Liver (tissue), 9 donors: ENCODE results near the gene GALNT14. TPM values are rescaled to one million over a fixed set of nuclear protein-coding genes. Genes with fewer than 3 reads are reported as not detected.

ENCODE experiments used
- DNase-seq: peaks from one replicate; pipeline ENCODE4 v3.0.0-alpha.2; 2017; ENCODE audit warnings: low spot score
- H3K27ac ChIP-seq, 2 donors: one replicate each; pipeline ENCODE4 v1.7.0; 2013; ENCODE audit warnings: inconsistent platforms in 2 of 2, low read length in 2 of 2, control low read depth in 1 of 2, low read depth in 1 of 2, mild to moderate bottlenecking in 1 of 2
- H3K27me3 ChIP-seq, 4 donors: one replicate each; pipeline versions ENCODE4 v1.6.1 to v1.7.0; 2013; ENCODE audit warnings: low read length in 3 of 4, inconsistent platforms in 1 of 4, mild to moderate bottlenecking in 1 of 4, moderate library complexity in 1 of 4; ENCODE audit not compliant: control insufficient read depth in 4 of 4, insufficient read depth in 4 of 4
- H3K36me3 ChIP-seq, 4 donors: one replicate each; pipeline versions ENCODE4 v1.6.1 to v1.7.0; 2013; ENCODE audit warnings: low read length in 3 of 4, mild to moderate bottlenecking in 3 of 4, low read depth in 1 of 4, moderate library complexity in 1 of 4; ENCODE audit not compliant: control insufficient read depth in 4 of 4, insufficient read depth in 3 of 4
- H3K4me1 ChIP-seq, 4 donors: one replicate each; pipeline versions ENCODE4 v1.6.1 to v1.7.0; 2013; ENCODE audit warnings: low read length in 3 of 4, mild to moderate bottlenecking in 3 of 4, moderate library complexity in 1 of 4; ENCODE audit not compliant: control insufficient read depth in 4 of 4, insufficient read depth in 4 of 4
- H3K4me3 ChIP-seq, 3 donors: one replicate each; pipeline versions ENCODE4 v1.6.1 to v1.7.0; 2013; ENCODE audit warnings: low read length in 3 of 3, control low read depth in 1 of 3, low read depth in 1 of 3, mild to moderate bottlenecking in 1 of 3
- H3K9ac ChIP-seq, 2 donors: one replicate each; pipeline ENCODE4 v1.7.0; 2013; ENCODE audit warnings: low read length in 2 of 2, mild to moderate bottlenecking in 2 of 2, moderate library complexity in 2 of 2, control low read depth in 1 of 2, low read depth in 1 of 2
- H3K9me3 ChIP-seq, 4 donors: one replicate each; pipeline versions ENCODE4 v1.6.1 to v1.7.0; 2013; ENCODE audit warnings: low read length in 3 of 4; ENCODE audit not compliant: control insufficient read depth in 4 of 4
- EGR1 ChIP-seq, 2 donors: IDR thresholded peaks; 2 replicates each; pipeline ENCODE4 v1.6.1; 2016 to 2018; ENCODE audit warnings: antibody characterized with exemption in 2 of 2, low read depth in 2 of 2
- FOXA1 ChIP-seq: IDR thresholded peaks from 2 replicates; pipeline ENCODE4 v1.6.1; 2016; ENCODE audit warnings: antibody characterized with exemption
- GABPA ChIP-seq, 2 donors: IDR thresholded peaks in 1 of 2; conservative IDR thresholded peaks in 1 of 2; 2 replicates each; pipeline ENCODE4 v1.6.1; 2016; ENCODE audit warnings: antibody characterized with exemption in 2 of 2, mild to moderate bottlenecking in 1 of 2, moderate library complexity in 1 of 2
- HNF4A ChIP-seq, 2 donors: conservative IDR thresholded peaks; 2 replicates each; pipeline ENCODE4 v1.6.1; 2016; ENCODE audit warnings: antibody characterized with exemption in 2 of 2, mild to moderate bottlenecking in 2 of 2
- HNF4G ChIP-seq: IDR thresholded peaks from 2 replicates; pipeline ENCODE4 v1.6.1; 2016; ENCODE audit warnings: antibody characterized with exemption
- JUND ChIP-seq, 2 donors: IDR thresholded peaks; 2 replicates each; pipeline ENCODE4 v1.6.1; 2016; ENCODE audit warnings: antibody characterized with exemption in 2 of 2
- NR2F2 ChIP-seq: IDR thresholded peaks from 2 replicates; pipeline ENCODE4 v1.6.1; 2016; ENCODE audit warnings: antibody characterized with exemption
- RXRA ChIP-seq, 2 donors: IDR thresholded peaks; 2 replicates each; pipeline ENCODE4 v1.6.1; 2017 to 2018; ENCODE audit warnings: antibody characterized with exemption in 2 of 2, mild to moderate bottlenecking in 1 of 2
- SP1 ChIP-seq: IDR thresholded peaks from 2 replicates; pipeline ENCODE4 v1.6.1; 2018; ENCODE audit warnings: antibody characterized with exemption, mild to moderate bottlenecking
- TAF1 ChIP-seq: conservative IDR thresholded peaks from 2 replicates; pipeline ENCODE4 v1.6.1; 2016; ENCODE audit warnings: antibody characterized with exemption, mild to moderate bottlenecking
- YY1 ChIP-seq: IDR thresholded peaks from 2 replicates; pipeline ENCODE4 v1.6.1; 2016; ENCODE audit warnings: antibody characterized with exemption, mild to moderate bottlenecking
- WGBS: extraction: QIAGEN DNeasy Blood & Tissue Kit; methylation state at CpG from one replicate; pipeline ENCODE4 v1.1.7; 2013; 5-methylcytosine and 5-hydroxymethylcytosine counted together
- polyA plus RNA-seq, 2 donors: library from polyadenylated mRNA; stranded (reverse) in 1 of 2; unstranded in 1 of 2; fragments of 200-250 nt in 1 of 2; fragments of >200 nt in 1 of 2; fragmentation: Nextera tagmentation in 1 of 2; extraction: Ambion mirVana in 1 of 2; gene quantifications; one replicate each; pipeline versions ENCODE4 v1.2.1 to v1.2.3, GENCODE V29; 2013 to 2015
- total RNA-seq, 2 donors: library from RNA; depleted of rRNA; stranded (reverse); fragments of >200 nt; gene quantifications; one replicate each; pipeline ENCODE4 v1.2.3, GENCODE V29; 2014
- TF ChIP-seq, protein P1 (sequence below): IDR thresholded peaks from 2 replicates; pipeline ENCODE4 v1.6.1; 2016; ENCODE audit warnings: antibody characterized with exemption
- TF ChIP-seq, protein P2 (sequence below): IDR thresholded peaks from 2 replicates; pipeline ENCODE4 v1.6.1; 2016; ENCODE audit warnings: antibody characterized with exemption, mild to moderate bottlenecking
- TF ChIP-seq, protein P3 (sequence below): fragments of 150-350 bp; IDR thresholded peaks from 2 replicates; pipeline ENCODE4 v1.5.1; 2017; ENCODE audit warnings: improper control_type of control experiment, low read depth, low read length; ENCODE audit not compliant: missing input control
- TF ChIP-seq, protein P4 (sequence below): IDR thresholded peaks from 2 replicates; pipeline ENCODE4 v1.6.1; 2016; ENCODE audit warnings: antibody characterized with exemption
- TF ChIP-seq, protein P5 (sequence below): IDR thresholded peaks from 2 replicates; pipeline ENCODE4 v1.6.1; 2016; ENCODE audit warnings: antibody characterized with exemption
- donor health status: healthy.
- donor health status: healthy.
- donor health status: healthy.
- donor health status: healthy.
- donor health status: healthy.

GALNT14 gene
- total and polyA plus RNA-seq, 4 donors, result 0.86 to 2.0 (median 1.5) TPM

DNA sequence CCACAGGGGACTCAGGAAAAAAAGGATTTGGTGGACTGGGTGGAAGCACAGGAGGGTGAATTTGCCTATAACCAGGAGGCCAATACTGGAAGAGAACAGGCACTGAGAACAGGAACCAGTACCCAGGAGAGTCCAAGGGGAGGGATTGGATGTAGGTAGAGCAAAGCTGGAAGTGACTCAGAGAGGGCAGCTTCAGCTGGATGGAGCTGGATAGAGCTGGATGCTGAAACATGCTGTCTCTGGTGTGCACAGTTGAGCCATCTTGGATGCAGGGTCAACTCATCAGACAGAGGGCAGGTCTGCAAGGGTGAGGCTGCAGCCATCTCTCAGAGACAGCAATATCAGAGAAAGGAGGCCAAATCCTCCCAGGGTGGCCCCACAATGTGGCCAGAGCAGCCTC, 134.0 kb downstream of the GALNT14 start:
- Histone ChIP-seq H3K4me3 (no peak overlapping the region), H3K27ac (no peak overlapping the region), H3K4me1 (peaks cover 0 to 2% (median 0%) of the 10 kb centered on the region in 4 donors), H3K9me3 (no peaks in the 10 kb centered on the region), H3K36me3 (no peaks in the 10 kb centered on the region), H3K27me3 (peaks cover 0 to 3% (median 0%) of the 10 kb centered on the region in 4 donors), H3K9ac (no peak overlapping the region)
- TF ChIP-seq EGR1 (IDR thresholded peaks at IDR 0.05; ENCODE audit: low read depth in 2 of 2), result no peak
- TF ChIP-seq HNF4A (conservative IDR thresholded peaks at IDR 0.05), result no peak
- TF ChIP-seq, protein P1, sequence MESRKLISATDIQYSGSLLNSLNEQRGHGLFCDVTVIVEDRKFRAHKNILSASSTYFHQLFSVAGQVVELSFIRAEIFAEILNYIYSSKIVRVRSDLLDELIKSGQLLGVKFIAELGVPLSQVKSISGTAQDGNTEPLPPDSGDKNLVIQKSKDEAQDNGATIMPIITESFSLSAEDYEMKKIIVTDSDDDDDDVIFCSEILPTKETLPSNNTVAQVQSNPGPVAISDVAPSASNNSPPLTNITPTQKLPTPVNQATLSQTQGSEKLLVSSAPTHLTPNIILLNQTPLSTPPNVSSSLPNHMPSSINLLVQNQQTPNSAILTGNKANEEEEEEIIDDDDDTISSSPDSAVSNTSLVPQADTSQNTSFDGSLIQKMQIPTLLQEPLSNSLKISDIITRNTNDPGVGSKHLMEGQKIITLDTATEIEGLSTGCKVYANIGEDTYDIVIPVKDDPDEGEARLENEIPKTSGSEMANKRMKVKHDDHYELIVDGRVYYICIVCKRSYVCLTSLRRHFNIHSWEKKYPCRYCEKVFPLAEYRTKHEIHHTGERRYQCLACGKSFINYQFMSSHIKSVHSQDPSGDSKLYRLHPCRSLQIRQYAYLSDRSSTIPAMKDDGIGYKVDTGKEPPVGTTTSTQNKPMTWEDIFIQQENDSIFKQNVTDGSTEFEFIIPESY, result no peak
- TF ChIP-seq, protein P2, sequence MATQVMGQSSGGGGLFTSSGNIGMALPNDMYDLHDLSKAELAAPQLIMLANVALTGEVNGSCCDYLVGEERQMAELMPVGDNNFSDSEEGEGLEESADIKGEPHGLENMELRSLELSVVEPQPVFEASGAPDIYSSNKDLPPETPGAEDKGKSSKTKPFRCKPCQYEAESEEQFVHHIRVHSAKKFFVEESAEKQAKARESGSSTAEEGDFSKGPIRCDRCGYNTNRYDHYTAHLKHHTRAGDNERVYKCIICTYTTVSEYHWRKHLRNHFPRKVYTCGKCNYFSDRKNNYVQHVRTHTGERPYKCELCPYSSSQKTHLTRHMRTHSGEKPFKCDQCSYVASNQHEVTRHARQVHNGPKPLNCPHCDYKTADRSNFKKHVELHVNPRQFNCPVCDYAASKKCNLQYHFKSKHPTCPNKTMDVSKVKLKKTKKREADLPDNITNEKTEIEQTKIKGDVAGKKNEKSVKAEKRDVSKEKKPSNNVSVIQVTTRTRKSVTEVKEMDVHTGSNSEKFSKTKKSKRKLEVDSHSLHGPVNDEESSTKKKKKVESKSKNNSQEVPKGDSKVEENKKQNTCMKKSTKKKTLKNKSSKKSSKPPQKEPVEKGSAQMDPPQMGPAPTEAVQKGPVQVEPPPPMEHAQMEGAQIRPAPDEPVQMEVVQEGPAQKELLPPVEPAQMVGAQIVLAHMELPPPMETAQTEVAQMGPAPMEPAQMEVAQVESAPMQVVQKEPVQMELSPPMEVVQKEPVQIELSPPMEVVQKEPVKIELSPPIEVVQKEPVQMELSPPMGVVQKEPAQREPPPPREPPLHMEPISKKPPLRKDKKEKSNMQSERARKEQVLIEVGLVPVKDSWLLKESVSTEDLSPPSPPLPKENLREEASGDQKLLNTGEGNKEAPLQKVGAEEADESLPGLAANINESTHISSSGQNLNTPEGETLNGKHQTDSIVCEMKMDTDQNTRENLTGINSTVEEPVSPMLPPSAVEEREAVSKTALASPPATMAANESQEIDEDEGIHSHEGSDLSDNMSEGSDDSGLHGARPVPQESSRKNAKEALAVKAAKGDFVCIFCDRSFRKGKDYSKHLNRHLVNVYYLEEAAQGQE, result no peak
- no peak for TF ChIP-seq JUND (IDR thresholded peaks at IDR 0.05)
- DNase-seq, result no peak

DNA sequence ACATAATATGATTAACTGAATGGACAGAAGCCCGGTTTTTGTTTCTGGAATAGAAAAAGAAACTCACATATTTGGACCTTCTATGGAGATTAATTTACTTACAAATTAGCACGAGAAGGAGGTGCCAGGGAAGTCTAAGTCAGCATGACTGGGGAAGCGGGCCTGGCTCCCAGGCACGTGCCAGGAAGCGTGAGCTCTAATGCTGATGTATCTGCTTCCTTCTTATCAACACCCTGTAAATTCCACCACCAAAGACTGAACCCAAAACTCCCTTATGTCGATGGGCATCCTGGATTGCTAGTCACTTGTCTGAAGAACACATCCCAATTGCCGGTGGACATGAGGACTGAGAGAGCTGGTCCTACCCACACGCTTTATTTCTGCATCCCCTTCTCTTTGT, 134.5 kb downstream of the GALNT14 start:
- Histone ChIP-seq H3K27ac (no peak overlapping the region), H3K9me3 (no peaks in the 10 kb centered on the region), H3K4me1 (peaks cover 0 to 2% (median 0%) of the 10 kb centered on the region in 4 donors), H3K27me3 (peaks cover 0 to 3% (median 0%) of the 10 kb centered on the region in 4 donors), H3K36me3 (peaks cover 0 to under 1% (median 0%) of the 10 kb centered on the region in 4 donors), H3K4me3 (no peak overlapping the region), H3K9ac (no peak overlapping the region)
- no peak for DNase-seq
- 63% methylated on average over 8 of the region's 8 CpGs for WGBS
- TF ChIP-seq NR2F2 (no peak), GABPA (IDR thresholded peaks at IDR 0.05 in 1 of 2, conservative IDR thresholded peaks at IDR 0.05 in 1 of 2) (no peak), HNF4G (no peak), TAF1 (no peak), RXRA (IDR thresholded peaks at IDR 0.05) (no peak), HNF4A (conservative IDR thresholded peaks at IDR 0.05) (no peak), JUND (IDR thresholded peaks at IDR 0.05) (no peak), FOXA1 (no peak), EGR1 (IDR thresholded peaks at IDR 0.05; ENCODE audit: low read depth in 2 of 2) (no peak), YY1 (no peak), SP1 (no peak)
- TF ChIP-seq, protein P3, sequence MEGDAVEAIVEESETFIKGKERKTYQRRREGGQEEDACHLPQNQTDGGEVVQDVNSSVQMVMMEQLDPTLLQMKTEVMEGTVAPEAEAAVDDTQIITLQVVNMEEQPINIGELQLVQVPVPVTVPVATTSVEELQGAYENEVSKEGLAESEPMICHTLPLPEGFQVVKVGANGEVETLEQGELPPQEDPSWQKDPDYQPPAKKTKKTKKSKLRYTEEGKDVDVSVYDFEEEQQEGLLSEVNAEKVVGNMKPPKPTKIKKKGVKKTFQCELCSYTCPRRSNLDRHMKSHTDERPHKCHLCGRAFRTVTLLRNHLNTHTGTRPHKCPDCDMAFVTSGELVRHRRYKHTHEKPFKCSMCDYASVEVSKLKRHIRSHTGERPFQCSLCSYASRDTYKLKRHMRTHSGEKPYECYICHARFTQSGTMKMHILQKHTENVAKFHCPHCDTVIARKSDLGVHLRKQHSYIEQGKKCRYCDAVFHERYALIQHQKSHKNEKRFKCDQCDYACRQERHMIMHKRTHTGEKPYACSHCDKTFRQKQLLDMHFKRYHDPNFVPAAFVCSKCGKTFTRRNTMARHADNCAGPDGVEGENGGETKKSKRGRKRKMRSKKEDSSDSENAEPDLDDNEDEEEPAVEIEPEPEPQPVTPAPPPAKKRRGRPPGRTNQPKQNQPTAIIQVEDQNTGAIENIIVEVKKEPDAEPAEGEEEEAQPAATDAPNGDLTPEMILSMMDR, result no peak
- TF ChIP-seq, protein P4, sequence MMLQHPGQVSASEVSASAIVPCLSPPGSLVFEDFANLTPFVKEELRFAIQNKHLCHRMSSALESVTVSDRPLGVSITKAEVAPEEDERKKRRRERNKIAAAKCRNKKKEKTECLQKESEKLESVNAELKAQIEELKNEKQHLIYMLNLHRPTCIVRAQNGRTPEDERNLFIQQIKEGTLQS, result no peak
- TF ChIP-seq, protein P2, result no peak
- TF ChIP-seq, protein P5, sequence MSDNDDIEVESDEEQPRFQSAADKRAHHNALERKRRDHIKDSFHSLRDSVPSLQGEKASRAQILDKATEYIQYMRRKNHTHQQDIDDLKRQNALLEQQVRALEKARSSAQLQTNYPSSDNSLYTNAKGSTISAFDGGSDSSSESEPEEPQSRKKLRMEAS, result no peak
